Kidney (tissue), 14 donors: Measurements from ENCODE around the gene FAM43A. TPM values are rescaled to one million over a fixed set of nuclear protein-coding genes. Genes with fewer than 3 reads are reported as not detected.
A peak's percentile ranks its signal among the peaks of the same experiment; 100 is the strongest.

Source experiments
- DNase-seq, 5 donors: peaks; one replicate each; pipeline ENCODE4 v3.0.0-alpha.2; 2013 to 2020
- FAIRE-seq: peaks from 2 replicates; lab custom pipeline; 2012; peaks lifted over from hg19 to GRCh38; lab: Jason Lieb, UNC
- H3K27ac ChIP-seq, 2 donors: one replicate each; pipeline ENCODE4 v1.7.0; 2013; ENCODE audit warnings: low read depth in 2 of 2, low read length in 2 of 2, inconsistent platforms in 1 of 2
- H3K27me3 ChIP-seq: one replicate; pipeline ENCODE4 v1.7.1; 2013; ENCODE audit warnings: low read length, inconsistent platforms; ENCODE audit not compliant: control insufficient read depth, insufficient read depth
- H3K36me3 ChIP-seq, 3 donors: one replicate each; pipeline versions ENCODE4 v1.7.0 to v1.7.1; 2013; ENCODE audit warnings: low read length in 3 of 3, control low read depth in 1 of 3, inconsistent platforms in 1 of 3; ENCODE audit not compliant: insufficient read depth in 3 of 3, control insufficient read depth in 2 of 3
- H3K4me1 ChIP-seq, 3 donors: one replicate each; pipeline versions ENCODE4 v1.7.0 to v1.7.1; 2013; ENCODE audit warnings: low read length in 3 of 3, inconsistent platforms in 1 of 3, low read depth in 1 of 3; ENCODE audit not compliant: control insufficient read depth in 2 of 3, insufficient read depth in 2 of 3
- H3K4me3 ChIP-seq, 3 donors: one replicate each; pipeline versions ENCODE4 v1.7.0 to v1.8.1; 2013; ENCODE audit warnings: low read length in 3 of 3, control low read depth in 1 of 3, inconsistent platforms in 1 of 3
- H3K9ac ChIP-seq, 3 donors: one replicate each; pipeline versions ENCODE4 v1.7.0 to v1.7.1; 2013; ENCODE audit warnings: low read length in 3 of 3, control low read depth in 1 of 3, inconsistent platforms in 1 of 3
- H3K9me3 ChIP-seq, 3 donors: one replicate each; pipeline versions ENCODE4 v1.7.0 to v1.7.1; 2013; ENCODE audit warnings: low read length in 3 of 3, control low read depth in 1 of 3, inconsistent platforms in 1 of 3; ENCODE audit not compliant: control insufficient read depth in 2 of 3, insufficient read depth in 1 of 3
- intact Hi-C: fragments of 100-400 bp; cut with DNase I; formaldehyde crosslinking; loops from one replicate; pipeline ENCODE4 v1.11.1; 2022
- polyA plus RNA-seq: library from polyadenylated mRNA; stranded (reverse); fragments of 350-450 nt; fragmentation: Illumina TruSeq; extraction: RNeasy Lipid Tissue Mini Kit (QIAGEN cat#74804); gene quantifications from one replicate; pipeline ENCODE4 v1.2.3, GENCODE V29; 2014; ENCODE audit warnings: low read depth, low replicate concordance; ENCODE audit not compliant: insufficient read depth
- total RNA-seq: library from RNA; stranded (reverse); fragmentation: NEBNext Ultra II Directional; extraction: Animal tissue kit (Norgen Biotek cat#: 25700); gene quantifications from one replicate; pipeline ENCODE4 v1.2.1, GENCODE V29; 2021
- TF ChIP-seq, protein P1 (sequence below): IDR thresholded peaks from 3 replicates; pipeline ENCODE4 v1.5.1; 2012; ENCODE audit warnings: mild to moderate bottlenecking, moderate library complexity, borderline replicate concordance; ENCODE audit not compliant: insufficient read depth; ENCODE audit errors: extremely low read depth
- donor health status: control.
- donor health status: control.
- donor health status: control.
- donor health status: control.
- donor health status: control.
- donor health status: DM: yes; HTN: yes; CAD: no.
- donor health status: Normal renal cell carcinoma (clear cell type).

FAM43A gene
- total and polyA plus RNA-seq, 2 donors from 2014 or later, result 5.0 to 11.4 TPM

DNA sequence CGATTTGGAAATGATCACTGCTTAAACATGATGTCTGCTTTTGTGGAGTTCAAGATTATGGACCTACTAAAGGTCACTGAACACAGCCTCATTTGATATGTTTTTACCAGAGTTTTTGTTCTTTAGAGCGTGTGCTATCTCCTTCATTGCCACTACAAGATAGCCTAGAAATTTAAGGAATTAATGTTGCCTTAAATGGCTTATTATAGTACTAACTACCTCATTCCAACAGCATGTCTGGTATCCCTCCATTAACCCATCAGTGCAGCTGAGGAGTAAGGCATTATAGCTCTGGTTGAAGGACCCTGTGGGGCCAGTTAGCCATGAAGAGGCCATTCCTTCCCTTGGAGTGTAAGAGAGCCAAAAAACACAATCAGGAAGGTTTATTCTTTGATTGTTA is 2.3 kb upstream of the FAM43A start:
- no peak overlapping the region for H3K4me3 ChIP-seq
- no peak for DNase-seq
- TF ChIP-seq, protein P1, sequence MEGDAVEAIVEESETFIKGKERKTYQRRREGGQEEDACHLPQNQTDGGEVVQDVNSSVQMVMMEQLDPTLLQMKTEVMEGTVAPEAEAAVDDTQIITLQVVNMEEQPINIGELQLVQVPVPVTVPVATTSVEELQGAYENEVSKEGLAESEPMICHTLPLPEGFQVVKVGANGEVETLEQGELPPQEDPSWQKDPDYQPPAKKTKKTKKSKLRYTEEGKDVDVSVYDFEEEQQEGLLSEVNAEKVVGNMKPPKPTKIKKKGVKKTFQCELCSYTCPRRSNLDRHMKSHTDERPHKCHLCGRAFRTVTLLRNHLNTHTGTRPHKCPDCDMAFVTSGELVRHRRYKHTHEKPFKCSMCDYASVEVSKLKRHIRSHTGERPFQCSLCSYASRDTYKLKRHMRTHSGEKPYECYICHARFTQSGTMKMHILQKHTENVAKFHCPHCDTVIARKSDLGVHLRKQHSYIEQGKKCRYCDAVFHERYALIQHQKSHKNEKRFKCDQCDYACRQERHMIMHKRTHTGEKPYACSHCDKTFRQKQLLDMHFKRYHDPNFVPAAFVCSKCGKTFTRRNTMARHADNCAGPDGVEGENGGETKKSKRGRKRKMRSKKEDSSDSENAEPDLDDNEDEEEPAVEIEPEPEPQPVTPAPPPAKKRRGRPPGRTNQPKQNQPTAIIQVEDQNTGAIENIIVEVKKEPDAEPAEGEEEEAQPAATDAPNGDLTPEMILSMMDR, result no peak
- H3K9ac ChIP-seq, result no peak overlapping the region
- no peaks in the 10 kb centered on the region for H3K27me3 ChIP-seq
- no peak for FAIRE-seq
- H3K4me1 ChIP-seq, result peaks cover 0 to 22% (median 0%) of the 10 kb centered on the region in 3 donors
- no peaks in the 10 kb centered on the region for H3K9me3 ChIP-seq
- intact Hi-C loops, result loop anchor here (10.0 kb wide), 1 partner anchor 421 kb away; no protein-coding TSS in a partner anchor
- H3K27ac ChIP-seq, result no peak overlapping the region
- no peaks in the 10 kb centered on the region for H3K36me3 ChIP-seq

DNA sequence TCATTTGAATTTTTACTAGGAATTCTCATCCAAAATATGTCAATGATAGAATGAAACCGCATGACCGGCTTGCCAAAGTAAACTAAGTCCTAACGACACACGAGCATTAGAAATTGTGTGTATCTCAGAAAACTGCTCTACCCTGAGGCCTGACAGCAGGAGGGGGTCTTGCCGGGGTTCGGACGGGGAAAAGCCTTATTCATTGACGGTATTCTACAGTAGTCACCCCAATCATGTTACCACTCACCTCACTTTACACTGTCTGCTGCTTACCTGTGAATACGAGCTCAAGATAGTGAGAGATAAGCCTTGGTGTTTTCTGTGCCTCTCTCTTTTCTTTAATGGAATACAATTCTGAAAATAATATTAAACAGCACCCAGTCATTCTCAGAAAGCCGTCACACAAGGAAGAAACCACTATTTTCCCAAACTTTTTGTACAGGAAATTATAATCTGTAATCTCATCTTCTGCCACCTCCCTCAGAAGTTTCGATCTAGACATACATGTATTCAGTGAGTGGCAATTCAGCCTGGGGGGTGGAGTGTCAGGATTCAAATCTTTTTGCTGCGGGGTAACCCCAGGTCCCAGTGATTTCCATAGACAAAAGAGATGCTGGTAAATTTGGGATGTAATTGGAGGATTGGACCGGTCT is 492 bp upstream of the FAM43A start:
- Histone ChIP-seq H3K27me3 (no peaks in the 10 kb centered on the region), H3K9me3 (no peaks in the 10 kb centered on the region), H3K9ac (no peak overlapping the region), H3K36me3 (no peaks in the 10 kb centered on the region), H3K27ac (no peak overlapping the region), H3K4me1 (peaks cover 3 to 22% (median 4%) of the 10 kb centered on the region in 3 donors), H3K4me3 (peak overlapping the region in 1 of 3 donors; percentile 64)
- FAIRE-seq, result no peak
- intact Hi-C loops, result loop anchor here (5.0 to 10.0 kb wide), 2 partner anchors 420 to 572 kb away; no protein-coding TSS in a partner anchor
- DNase-seq, result no peak
- TF ChIP-seq, protein P1, result no peak

DNA sequence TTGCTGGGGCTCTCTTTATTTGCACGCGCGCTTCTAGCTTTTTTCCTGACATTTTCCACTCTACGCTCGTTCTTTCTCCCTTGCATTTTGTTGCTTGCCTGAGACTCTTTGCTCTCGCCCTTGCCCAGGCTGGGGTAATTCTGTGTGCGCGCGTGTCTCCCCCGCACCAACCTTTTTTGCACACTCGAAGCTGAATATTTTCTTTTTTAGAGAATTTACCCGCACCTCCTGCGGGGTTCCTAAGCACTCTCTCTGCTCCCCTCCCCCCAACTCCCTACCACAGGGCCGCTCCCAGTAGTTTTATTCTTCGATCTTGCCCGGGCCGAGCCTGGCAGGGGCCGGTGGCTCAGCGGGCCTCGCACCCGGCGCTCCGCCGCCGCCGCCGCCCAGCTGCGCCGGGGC is 732 bp downstream of the FAM43A start:
- DNase-seq (peak in 1 of 5 donors; percentile 23), FAIRE-seq (no peak)
- peak overlapping the region in 1 of 2 donors; percentile 66 for H3K27ac ChIP-seq
- H3K36me3 ChIP-seq, result no peaks in the 10 kb centered on the region
- peak overlapping the region; percentile 32 to 72 (median 64) for H3K4me3 ChIP-seq
- H3K9me3 ChIP-seq, result no peaks in the 10 kb centered on the region
- no peaks in the 10 kb centered on the region for H3K27me3 ChIP-seq
- peaks cover 4 to 24% (median 9%) of the 10 kb centered on the region in 3 donors for H3K4me1 ChIP-seq
- TF ChIP-seq, protein P1, result no peak
- intact Hi-C loops, result loop anchor here (5.0 to 10.0 kb wide), 2 partner anchors 418 to 571 kb away; no protein-coding TSS in a partner anchor
- peak overlapping the region in 2 of 3 donors; percentile 33 for H3K9ac ChIP-seq
